ENCODE measurements around the gene CTAG2. TPM values are rescaled to one million over a fixed set of nuclear protein-coding genes. Genes with fewer than 3 reads are reported as not detected.
A peak's percentile ranks its signal among the peaks of the same experiment; 100 is the strongest.
"Not testable (repeated sequence)": the region's sequence is repeated elsewhere in the genome, so short reads cannot be mapped to it uniquely, and the experiment has no call there.

CTAG2 gene
- total RNA-seq, 2 experiments from 2014 or later: not detected

- no peak overlapping the region for H3K27ac Mint-ChIP-seq
- no peaks in the 10 kb centered on the region for H3K27me3 Mint-ChIP-seq
- H3K4me3 Mint-ChIP-seq: no peak overlapping the region
- ChIA-PET POLR2A (no interaction called here), CTCF (no interaction called here)
- H3K4me1 Mint-ChIP-seq: peaks cover 5% of the 10 kb centered on the region
- H3K9me3 Mint-ChIP-seq: peaks cover 3% of the 10 kb centered on the region
- no peak for DNase-seq
- H3K36me3 Mint-ChIP-seq (ENCODE audit: low read depth): no peaks in the 10 kb centered on the region
Measured at GRCh38 chrX:154657226-154657805, 3.9 kb upstream of the CTAG2 start.

- no peaks in the 10 kb centered on the region for H3K4me1 Mint-ChIP-seq
- H3K36me3 Mint-ChIP-seq (ENCODE audit: low read depth): no peaks in the 10 kb centered on the region
- no peaks in the 10 kb centered on the region for H3K27me3 Mint-ChIP-seq
- H3K4me3 Mint-ChIP-seq: no peak overlapping the region
- peak overlapping the region; percentile 54 for H3K27ac Mint-ChIP-seq
- no peaks in the 10 kb centered on the region for H3K9me3 Mint-ChIP-seq
- ChIA-PET CTCF (no interaction called here), POLR2A (interaction anchor here (0.6 kb wide), 1 partner anchor 57 kb away, joined by 4 read pairs; no protein-coding TSS in a partner anchor)
- DNase-seq: no peak
Measured at GRCh38 chrX:154655786-154656185, 2.4 kb upstream of the CTAG2 start.

- Mint-ChIP-seq H3K9me3 (no peaks in the 10 kb centered on the region), H3K27ac (no peak overlapping the region), H3K27me3 (no peaks in the 10 kb centered on the region), H3K4me1 (no peaks in the 10 kb centered on the region), H3K4me3 (no peak overlapping the region), H3K36me3 (ENCODE audit: low read depth) (no peaks in the 10 kb centered on the region)
- CTCF ChIA-PET: no interaction called here
- no peak for DNase-seq
- POLR2A ChIA-PET: interaction anchor here (0.6 kb wide), 1 partner anchor 57 kb away, joined by 4 read pairs; no protein-coding TSS in a partner anchor
Measured at GRCh38 chrX:154655346-154655745, 2.0 kb upstream of the CTAG2 start.

- H3K4me3 Mint-ChIP-seq: no peak overlapping the region
- no peaks in the 10 kb centered on the region for H3K27me3 Mint-ChIP-seq
- CTCF ChIA-PET: no interaction called here
- H3K27ac Mint-ChIP-seq: no peak overlapping the region
- no peaks in the 10 kb centered on the region for H3K9me3 Mint-ChIP-seq
- no peak for DNase-seq
- POLR2A ChIA-PET: no interaction called here
- H3K4me1 Mint-ChIP-seq: no peaks in the 10 kb centered on the region
- no peaks in the 10 kb centered on the region for H3K36me3 Mint-ChIP-seq (ENCODE audit: low read depth)
Measured at GRCh38 chrX:154654925-154655324, 1.5 kb upstream of the CTAG2 start.

GRCh38 chrX:154654372-154654771 lies 993 bp upstream of the CTAG2 start:
- H3K9me3 Mint-ChIP-seq: no peaks in the 10 kb centered on the region
- H3K27me3 Mint-ChIP-seq: no peaks in the 10 kb centered on the region
- POLR2A ChIA-PET: no interaction called here
- DNase-seq: no peak
- no peak overlapping the region for H3K27ac Mint-ChIP-seq
- no peaks in the 10 kb centered on the region for H3K4me1 Mint-ChIP-seq
- no peak overlapping the region for H3K4me3 Mint-ChIP-seq
- CTCF ChIA-PET: no interaction called here
- no peaks in the 10 kb centered on the region for H3K36me3 Mint-ChIP-seq (ENCODE audit: low read depth)

- no peak for DNase-seq
- Mint-ChIP-seq H3K9me3 (no peaks in the 10 kb centered on the region), H3K4me1 (no peaks in the 10 kb centered on the region), H3K4me3 (no peak overlapping the region), H3K27ac (no peak overlapping the region), H3K27me3 (no peaks in the 10 kb centered on the region), H3K36me3 (ENCODE audit: low read depth) (no peaks in the 10 kb centered on the region)
- CTCF ChIA-PET: no interaction called here
- POLR2A ChIA-PET: no interaction called here
Measured at GRCh38 chrX:154653048-154653401, 354 bp downstream of the CTAG2 start.

GRCh38 chrX:154652311-154653047 lies 900 bp downstream of the CTAG2 start:
- Mint-ChIP-seq H3K9me3 (no peaks in the 10 kb centered on the region), H3K4me3 (no peak overlapping the region), H3K36me3 (ENCODE audit: low read depth) (no peaks in the 10 kb centered on the region), H3K27me3 (no peaks in the 10 kb centered on the region), H3K27ac (no peak overlapping the region), H3K4me1 (no peaks in the 10 kb centered on the region)
- DNase-seq: no peak
- POLR2A ChIA-PET: no interaction called here
- CTCF ChIA-PET: no interaction called here

- CTCF ChIA-PET: no interaction called here
- POLR2A ChIA-PET: no interaction called here
- H3K36me3 Mint-ChIP-seq (ENCODE audit: low read depth): no peaks in the 10 kb centered on the region
Measured at GRCh38 chrX:154650221-154650510, 3.2 kb downstream of the CTAG2 start.

GRCh38 chrX:154649503-154650220 lies 3.7 kb downstream of the CTAG2 start:
- POLR2A ChIA-PET: no interaction called here
- DNase-seq: no peak
- no peaks in the 10 kb centered on the region for H3K27me3 Mint-ChIP-seq
- no peaks in the 10 kb centered on the region for H3K36me3 Mint-ChIP-seq (ENCODE audit: low read depth)
- no peak overlapping the region for H3K27ac Mint-ChIP-seq
- H3K4me1 Mint-ChIP-seq: no peaks in the 10 kb centered on the region
- CTCF ChIA-PET: no interaction called here
- H3K4me3 Mint-ChIP-seq: no peak overlapping the region
- no peaks in the 10 kb centered on the region for H3K9me3 Mint-ChIP-seq

More at GRCh38 chrX:154650221-154650510, 3.2 kb downstream of the CTAG2 start:
- Mint-ChIP-seq H3K4me1 (no peaks in the 10 kb centered on the region), H3K27ac (no peak overlapping the region), H3K27me3 (no peaks in the 10 kb centered on the region), H3K4me3 (no peak overlapping the region), H3K9me3 (no peaks in the 10 kb centered on the region)
- DNase-seq: no peak

GRCh38 chrX:154648931-154649330 lies 4.4 kb downstream of the CTAG2 start:
- Mint-ChIP-seq H3K27me3 (no peaks in the 10 kb centered on the region), H3K36me3 (ENCODE audit: low read depth) (no peaks in the 10 kb centered on the region), H3K4me1 (no peaks in the 10 kb centered on the region), H3K27ac (no peak overlapping the region), H3K4me3 (no peak overlapping the region), H3K9me3 (no peaks in the 10 kb centered on the region)
- CTCF ChIA-PET: no interaction called here
- POLR2A ChIA-PET: no interaction called here
- no peak for DNase-seq

- H3K36me3 Mint-ChIP-seq (ENCODE audit: low read depth); POLR2A ChIA-PET; DNase-seq; H3K4me3 Mint-ChIP-seq; CTCF ChIA-PET; H3K4me1 Mint-ChIP-seq; H3K27ac Mint-ChIP-seq; H3K9me3 Mint-ChIP-seq; H3K27me3 Mint-ChIP-seq: not testable (repeated sequence)
Measured at GRCh38 chrX:154645745-154646378, 7.5 kb downstream of the CTAG2 start.

GRCh38 chrX:154643708-154644107 lies 9.7 kb downstream of the CTAG2 start:
- CTCF ChIA-PET, DNase-seq: not testable (repeated sequence)

GRCh38 chrX:154641740-154642139 lies 11.6 kb downstream of the CTAG2 start:
- H3K9me3 Mint-ChIP-seq; POLR2A ChIA-PET; DNase-seq; H3K4me1 Mint-ChIP-seq; CTCF ChIA-PET; H3K27me3 Mint-ChIP-seq; H3K4me3 Mint-ChIP-seq; H3K27ac Mint-ChIP-seq; H3K36me3 Mint-ChIP-seq (ENCODE audit: low read depth): not testable (repeated sequence)

More at GRCh38 chrX:154643708-154644107, 9.7 kb downstream of the CTAG2 start:
- H3K4me3 Mint-ChIP-seq; H3K9me3 Mint-ChIP-seq; H3K27me3 Mint-ChIP-seq; H3K4me1 Mint-ChIP-seq; H3K27ac Mint-ChIP-seq; H3K36me3 Mint-ChIP-seq (ENCODE audit: low read depth); POLR2A ChIA-PET: not testable (repeated sequence)
